Spleen (tissue), 7 donors: ENCODE data around the gene ASAP2.

Experiments
- CTCF ChIP-seq, 11 experiments: fragments of 200-600 bp in 7 of 11; fragments of 450-650 bp in 4 of 11; sonication (generic) in 4 of 11; IDR thresholded peaks in 8 of 11; conservative IDR thresholded peaks in 3 of 11; 1 replicate in 7 of 11; 2 replicates in 4 of 11; pipeline versions ENCODE4 v1.4.0 to v1.8.0; 2016 to 2021; ENCODE audit warnings: antibody characterized with exemption in 11 of 11, inconsistent platforms in 4 of 11, mild to moderate bottlenecking in 1 of 11
- POLR2AphosphoS5 ChIP-seq, 3 donors: sonication (generic); formaldehyde crosslinking; IDR thresholded peaks; one replicate each; pipeline ENCODE4 v1.5.1; 2017; ENCODE audit warnings: antibody characterized with exemption in 3 of 3
- donor health status: DM: no; HTN: no; CAD: no; lungs with moderate emphysema.
- donor health status: DM: no; HTN: no; CAD: no.
- donor health status: DM: no; HTN: no; CAD: no.

GRCh38 chr2:9326975-9327374 is 120.4 kb downstream of the ASAP2 start:
- TF ChIP-seq CTCF (IDR thresholded peaks at IDR 0.05 in 8 of 11, conservative IDR thresholded peaks at IDR 0.05 in 3 of 11) (no peak), POLR2AphosphoS5 (IDR thresholded peaks at IDR 0.05) (no peak)
